HG03039 (cell line): ENCODE results near the gene PLCZ1.
"Not testable (repeated sequence)": the region's sequence is repeated elsewhere in the genome, so short reads cannot be mapped to it uniquely, and the experiment has no call there.

Experiments used
- ATAC-seq: cut with Tn5 transposase; IDR thresholded peaks from one replicate; pipeline ENCODE4 v1.9.1; 2021; ENCODE audit warnings: mild to moderate bottlenecking, moderate library complexity; ENCODE audit not compliant: unreplicated experiment

Gene PLCZ1

GRCh38 chr12:18737819-18738218, at the start of gene PLCZ1, which contains the start of gene CAPZA3:
Gene PLCZ1 (minus strand): TSS chr12:18738012. CDS start chr12:18737371, 641 bp downstream.
Gene CAPZA3 (plus strand): TSS chr12:18738119. CDS start chr12:18738269, 150 bp downstream.
- no peak for ATAC-seq

- not testable (repeated sequence) for ATAC-seq
Observed at GRCh38 chr12:18785465-18785864, 47.7 kb upstream of the PLCZ1 start.

DNA sequence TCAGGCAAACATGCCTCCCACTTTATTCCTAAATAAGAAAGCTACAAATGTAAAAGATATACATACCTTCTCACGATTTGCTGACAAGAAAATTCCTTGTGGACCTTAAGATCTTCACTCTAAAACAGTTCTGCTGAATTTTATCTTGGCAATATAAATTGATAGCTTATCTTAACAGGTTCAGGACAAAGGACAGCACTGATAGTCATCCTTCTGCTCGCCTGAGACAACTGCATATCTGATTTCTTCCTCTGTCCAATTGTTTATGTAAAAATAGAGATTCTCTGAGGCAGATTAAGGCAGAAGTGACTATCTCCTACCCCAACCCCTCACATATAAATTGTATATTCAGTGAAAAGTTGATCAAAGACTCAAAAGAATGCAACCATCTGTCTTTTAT, 45.0 kb upstream of the PLCZ1 start:
- no peak for ATAC-seq

DNA sequence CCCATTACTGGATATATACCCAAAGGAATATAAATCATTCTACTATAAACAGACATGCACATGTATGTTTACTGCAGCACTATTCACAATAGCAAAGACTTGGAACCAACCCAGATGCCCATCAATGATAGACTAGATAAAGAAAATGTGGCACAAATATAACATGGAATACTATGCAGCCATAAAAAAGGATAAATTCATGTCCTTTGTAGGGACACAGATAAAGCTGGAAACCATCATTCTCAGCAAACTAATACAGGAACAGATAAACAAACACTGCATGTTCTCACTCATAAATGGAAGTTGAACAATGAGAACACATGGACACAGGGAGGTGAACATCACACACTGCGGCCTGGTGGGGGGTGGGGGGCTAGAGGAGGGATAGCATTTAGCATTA, 28.7 kb upstream of the PLCZ1 start:
- ATAC-seq, result not testable (repeated sequence)

- no peak for ATAC-seq
Observed at GRCh38 chr12:18755341-18755740, 17.5 kb upstream of the PLCZ1 start.

DNA sequence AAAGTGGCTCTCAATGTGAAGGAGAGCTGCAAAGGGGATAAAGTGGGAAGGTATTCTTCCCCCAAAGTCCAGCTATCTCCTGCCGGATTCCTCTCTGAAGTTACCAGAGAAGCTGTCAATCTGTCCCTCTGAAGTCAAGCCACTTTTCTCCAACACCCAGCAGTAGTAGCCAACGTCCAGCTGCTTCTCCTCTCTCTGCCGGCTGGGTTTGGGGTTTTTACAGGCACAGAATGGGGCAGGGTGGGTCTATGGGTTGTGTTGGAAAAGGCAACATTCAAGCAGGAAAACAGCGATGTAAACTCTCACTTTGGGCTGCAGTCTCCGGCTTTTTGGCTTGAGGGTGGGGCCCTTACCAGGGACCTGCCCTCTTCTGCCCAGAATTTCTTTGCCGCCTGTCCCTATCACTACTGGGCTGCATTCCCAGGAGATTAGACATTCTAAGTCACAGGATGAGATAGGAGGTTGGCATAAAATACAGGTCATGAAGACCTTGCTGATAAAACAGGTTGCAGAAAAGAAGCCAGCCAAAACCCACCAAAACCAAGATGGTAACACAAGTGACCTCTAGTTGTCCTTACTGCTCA, 16.4 kb upstream of the PLCZ1 start:
- ATAC-seq, result no peak

DNA sequence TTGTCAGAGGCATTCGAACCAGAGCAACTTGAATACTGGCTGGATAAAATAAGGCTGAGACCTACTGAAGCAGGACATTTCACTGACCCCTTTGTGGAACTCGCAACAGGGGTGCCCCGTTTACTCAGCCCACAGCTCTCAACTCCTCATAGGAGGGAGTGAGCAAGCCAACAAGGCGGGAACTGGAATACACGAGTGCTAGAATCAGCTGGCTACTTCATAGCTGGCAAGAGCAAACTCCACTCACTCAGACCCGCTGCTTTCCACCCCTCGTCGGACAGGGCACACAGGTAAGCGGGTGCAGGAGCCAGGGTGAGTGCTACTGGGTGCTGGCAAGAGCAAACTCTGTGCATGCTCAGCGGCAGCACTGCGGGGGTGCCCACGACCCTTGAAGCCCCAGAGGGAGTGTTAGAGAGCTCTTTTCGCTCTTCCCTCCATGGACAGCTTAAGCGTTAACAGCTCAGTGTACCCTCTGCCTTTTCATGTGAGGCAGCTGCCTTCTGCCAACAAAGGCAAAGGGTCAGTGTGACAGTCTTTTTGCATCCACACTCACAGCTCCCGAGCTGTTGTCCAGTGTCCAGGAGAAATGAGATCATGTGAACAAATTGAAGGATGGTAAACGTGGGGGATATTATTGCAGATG, 15.8 kb upstream of the PLCZ1 start:
- no peak for ATAC-seq

DNA sequence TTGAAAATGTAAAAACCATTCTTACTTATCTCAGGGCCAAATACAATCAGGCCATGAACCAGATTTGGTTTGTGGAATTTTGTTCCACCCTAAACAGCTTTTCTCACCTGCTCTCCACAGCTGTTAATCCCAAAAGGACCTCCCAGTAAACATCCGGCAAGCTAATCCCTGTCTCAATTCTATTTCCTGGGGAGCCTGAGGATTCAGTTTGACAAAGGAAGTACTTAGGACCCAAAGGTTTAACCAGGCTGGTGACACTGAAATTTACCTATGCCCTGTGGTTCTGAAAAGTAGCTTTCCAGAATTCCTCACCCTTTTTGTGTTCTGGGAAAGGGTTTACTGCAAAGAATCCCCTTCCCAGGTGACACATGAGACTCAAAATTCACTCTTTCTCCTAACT, 15.1 kb upstream of the PLCZ1 start:
- no peak for ATAC-seq

DNA sequence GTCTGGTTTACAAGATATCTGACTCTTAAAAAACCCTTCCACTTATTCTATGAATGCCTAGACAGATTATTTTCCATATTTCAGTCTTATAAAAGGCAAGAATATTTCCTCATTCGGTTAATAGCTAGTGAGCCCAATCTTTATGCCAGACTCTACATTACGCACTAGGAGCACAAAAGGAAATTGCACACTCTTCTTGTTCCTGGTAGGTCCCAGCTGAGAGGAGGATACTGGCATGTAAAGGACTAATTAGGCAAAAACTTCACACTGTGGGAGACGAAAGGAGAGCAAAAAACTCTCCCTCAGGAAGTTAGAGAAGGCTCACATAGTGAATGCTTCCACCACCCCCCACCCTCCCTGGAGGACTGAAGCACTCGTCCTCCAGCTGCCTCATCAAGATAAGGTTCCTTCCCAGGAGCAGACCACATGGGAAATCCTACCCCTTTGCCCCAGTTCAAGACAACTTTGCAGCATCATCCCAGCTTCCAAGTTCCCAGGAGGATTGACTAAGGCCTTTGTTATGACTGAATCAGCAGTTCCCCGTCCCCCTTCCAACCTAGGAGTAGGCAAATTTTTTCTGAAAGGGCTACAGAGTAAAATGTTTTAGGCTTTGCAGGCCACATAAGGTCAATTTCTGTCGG, 14.6 kb upstream of the PLCZ1 start:
- ATAC-seq, result no peak

DNA sequence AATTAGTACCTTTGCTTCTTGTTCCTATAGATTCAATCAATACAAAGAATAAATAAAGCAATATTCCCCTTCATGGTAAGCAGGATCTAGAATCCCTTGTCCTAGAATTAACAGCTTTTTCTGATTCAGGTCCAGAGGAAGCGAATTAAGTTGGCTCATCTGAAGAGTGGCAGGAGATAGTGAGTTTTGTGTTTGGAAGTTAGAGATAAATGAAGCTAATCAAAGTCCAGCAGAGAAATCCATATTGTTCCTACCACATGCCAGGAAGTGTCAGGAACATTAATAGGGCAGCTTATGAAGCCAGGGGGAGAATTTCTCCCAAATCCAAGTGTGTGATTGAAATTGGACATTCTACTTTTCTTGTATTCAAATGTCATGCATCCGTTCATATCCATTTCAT, 14.1 kb upstream of the PLCZ1 start:
- no peak for ATAC-seq

- no peak for ATAC-seq
Observed at GRCh38 chr12:18750085-18750484, 12.3 kb upstream of the PLCZ1 start.

- no peak for ATAC-seq
Observed at GRCh38 chr12:18749386-18749957, 11.7 kb upstream of the PLCZ1 start.

DNA sequence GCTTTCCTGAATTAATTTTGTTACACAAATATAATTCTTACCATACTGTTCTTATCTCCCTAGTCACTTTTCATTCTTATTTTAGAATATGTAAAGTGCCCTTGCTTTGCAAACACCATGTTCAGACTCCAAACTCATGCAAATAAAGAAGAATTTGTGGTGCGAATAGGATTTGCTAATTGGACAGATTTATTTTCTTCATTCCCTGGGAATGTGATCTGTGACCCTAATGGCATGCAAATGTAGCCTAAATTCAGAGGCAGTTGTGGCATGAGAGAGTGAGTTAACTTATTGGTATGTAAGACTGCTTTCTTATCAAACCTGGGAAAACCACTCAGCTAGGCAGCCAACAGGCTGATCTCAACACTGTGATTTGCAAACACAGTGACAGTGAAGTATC, 10.1 kb upstream of the PLCZ1 start:
- ATAC-seq, result no peak

DNA sequence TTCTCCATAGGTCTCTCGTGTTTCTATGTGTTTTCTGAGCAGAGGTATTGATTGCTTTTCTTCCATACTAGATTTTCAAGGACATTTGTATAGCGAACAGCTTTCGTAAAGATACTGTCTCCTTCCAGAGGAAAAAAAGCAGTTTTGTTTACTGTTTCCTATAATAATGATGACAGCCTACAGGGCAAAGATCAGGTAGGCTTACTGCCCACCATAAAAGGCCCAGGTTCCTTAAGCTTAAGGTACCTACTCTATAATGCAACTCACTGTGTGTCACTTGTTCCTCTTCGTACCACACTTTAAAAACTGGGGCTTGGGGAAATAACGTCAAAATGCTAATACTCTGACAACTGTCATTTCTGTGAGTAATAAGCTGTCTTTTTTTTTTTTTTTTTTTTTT, 6.7 kb downstream of the PLCZ1 start:
- no peak for ATAC-seq

- no peak for ATAC-seq
Observed at GRCh38 chr12:18723752-18724151, 14.1 kb downstream of the PLCZ1 start.

GRCh38 chr12:18721452-18721851, 16.4 kb downstream of the PLCZ1 start:
- no peak for ATAC-seq

DNA sequence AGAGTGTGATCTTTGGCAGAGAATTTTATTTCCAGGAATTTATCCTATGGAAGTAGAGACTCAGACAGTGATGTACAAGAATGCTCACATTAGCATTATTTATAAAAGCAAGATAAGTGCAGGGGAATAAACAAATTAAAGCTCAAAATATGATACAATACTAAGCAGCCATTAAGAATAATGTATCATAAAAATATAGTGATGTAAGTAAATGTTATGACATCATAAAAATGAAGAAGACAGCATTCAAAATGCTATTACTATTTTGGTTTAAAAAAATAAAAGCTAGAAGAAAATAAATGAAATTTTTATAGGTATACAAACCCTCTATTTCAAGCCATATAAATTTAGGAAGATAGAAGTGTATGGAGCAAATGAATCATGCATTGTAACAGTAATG, 17.1 kb downstream of the PLCZ1 start:
- ATAC-seq, result no peak

GRCh38 chr12:18719922-18720510, 17.8 kb downstream of the PLCZ1 start:
- ATAC-seq, result no peak

DNA sequence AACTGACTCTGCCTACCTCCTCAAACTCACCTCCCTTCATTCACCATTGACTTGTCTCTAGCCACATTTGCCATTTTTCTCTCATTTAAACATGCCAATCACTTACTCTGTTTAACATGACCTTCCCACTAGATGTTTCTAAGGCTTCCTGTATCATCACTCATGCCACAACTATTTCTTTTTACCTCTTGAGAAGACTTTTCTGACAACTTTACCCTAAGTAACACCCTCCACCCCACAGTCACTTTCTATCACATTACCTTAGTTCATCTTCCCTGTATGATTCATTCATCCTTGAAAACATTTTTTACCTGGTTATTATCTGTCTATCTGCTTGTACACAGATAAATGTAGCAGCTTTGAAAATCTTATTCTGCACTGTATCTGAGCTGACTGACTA, 19.4 kb downstream of the PLCZ1 start:
- ATAC-seq, result no peak

- no peak for ATAC-seq
Observed at GRCh38 chr12:18716236-18716635, 21.6 kb downstream of the PLCZ1 start.

DNA sequence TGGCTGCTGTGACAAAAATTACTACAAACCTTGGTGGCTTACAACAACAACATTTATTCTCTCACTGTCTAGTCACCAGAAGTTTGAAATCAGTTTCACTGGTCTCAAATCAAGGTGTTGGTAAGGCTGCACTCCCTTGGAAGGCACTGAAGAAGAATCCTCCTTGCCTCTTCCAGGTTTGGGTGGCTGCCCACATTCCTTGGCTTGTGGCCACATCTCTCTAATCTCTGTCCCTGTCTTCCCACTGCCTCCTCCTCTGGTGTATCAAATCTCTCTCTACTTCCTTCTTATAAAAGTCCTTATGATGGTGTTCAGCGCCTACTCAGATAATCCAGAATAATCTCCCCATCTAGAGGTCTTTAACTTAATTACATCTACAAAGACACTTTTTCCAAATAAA, 31.0 kb downstream of the PLCZ1 start:
- no peak for ATAC-seq

DNA sequence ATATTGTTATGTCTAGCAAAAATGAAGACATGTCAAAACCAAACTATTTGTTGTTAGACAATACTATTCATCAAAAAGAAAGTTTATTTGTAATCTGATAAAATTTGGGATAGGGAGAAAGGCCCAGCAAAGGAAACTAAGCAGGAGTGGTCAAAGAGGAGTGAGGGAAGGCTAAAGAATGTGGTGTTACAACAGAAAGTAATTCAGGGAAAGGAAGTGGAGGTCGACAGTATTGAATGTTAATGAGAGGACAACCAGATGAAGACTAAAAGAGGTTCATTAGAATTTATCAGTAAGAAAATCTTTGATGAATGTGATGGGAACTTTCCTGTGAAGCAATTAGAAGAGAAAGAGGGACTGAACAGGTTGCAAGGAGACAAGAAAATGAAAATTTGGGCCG, 33.9 kb downstream of the PLCZ1 start:
- ATAC-seq, result no peak
